Measurements from ENCODE around the gene SNX32.
A peak's percentile ranks its signal among the peaks of the same experiment; 100 is the strongest.

SNX32 gene

DNA sequence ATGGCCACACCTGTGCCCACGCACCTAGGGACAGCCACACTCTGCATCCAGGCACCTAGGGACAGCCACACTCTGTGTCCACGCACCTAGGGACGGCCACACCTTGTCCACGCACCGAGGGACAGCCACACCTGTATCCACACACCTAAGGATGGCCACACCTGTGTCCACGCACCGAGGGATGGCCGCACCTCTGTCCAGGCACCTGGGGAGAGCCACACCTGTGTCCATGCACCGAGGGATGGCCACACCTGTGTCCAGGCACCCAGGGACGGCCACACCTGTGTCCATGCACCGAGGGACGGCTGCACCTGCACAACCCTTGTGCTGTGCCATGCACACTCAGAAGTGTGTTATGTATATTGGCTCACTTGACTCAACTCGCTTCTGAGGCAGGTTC is 36.1 kb upstream of the SNX32 start:
- DNase-seq: no peak

- DNase-seq: no peak
Observed at GRCh38 chr11:65798882-65799281, 34.9 kb upstream of the SNX32 start.

GRCh38 chr11:65801153-65801987 is 32.4 kb upstream of the SNX32 start:
- no peak for DNase-seq

- DNase-seq: no peak
Observed at GRCh38 chr11:65802841-65803240, 30.9 kb upstream of the SNX32 start.

DNA sequence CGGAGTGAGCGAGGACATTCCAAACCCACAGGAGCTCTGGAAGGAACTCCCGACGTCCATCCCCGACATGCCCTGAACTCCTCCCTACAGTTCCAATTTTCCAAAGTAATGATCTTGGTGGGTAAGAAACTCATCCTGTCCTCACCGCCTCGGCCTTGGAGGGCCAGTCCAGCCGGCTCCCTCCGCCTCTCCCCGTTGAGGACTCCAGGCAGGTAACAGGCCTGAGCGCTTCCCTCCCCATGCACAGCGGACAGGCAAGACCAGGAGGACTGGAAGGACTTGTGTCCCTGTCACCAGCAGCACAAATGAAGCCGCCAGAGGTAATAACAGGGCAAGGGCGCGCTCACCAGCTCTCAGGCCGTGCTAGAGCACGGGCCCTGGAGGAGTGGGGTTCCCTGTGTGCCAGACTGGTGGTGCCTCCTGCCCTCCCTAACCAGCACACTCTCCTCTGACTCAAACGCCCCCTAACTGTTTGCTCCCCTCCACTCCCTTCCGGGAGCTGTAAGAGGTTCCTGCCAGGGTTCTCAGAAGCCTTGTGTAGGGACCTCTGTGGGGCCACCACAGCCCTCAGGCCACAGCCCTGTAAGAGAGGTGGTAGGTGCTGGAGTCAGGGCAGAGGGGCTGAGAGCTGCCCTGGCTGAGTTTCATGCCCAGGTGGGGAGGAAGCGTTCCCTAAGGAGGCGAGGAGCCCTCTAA is 29.8 kb upstream of the SNX32 start:
- no peak for DNase-seq

DNA sequence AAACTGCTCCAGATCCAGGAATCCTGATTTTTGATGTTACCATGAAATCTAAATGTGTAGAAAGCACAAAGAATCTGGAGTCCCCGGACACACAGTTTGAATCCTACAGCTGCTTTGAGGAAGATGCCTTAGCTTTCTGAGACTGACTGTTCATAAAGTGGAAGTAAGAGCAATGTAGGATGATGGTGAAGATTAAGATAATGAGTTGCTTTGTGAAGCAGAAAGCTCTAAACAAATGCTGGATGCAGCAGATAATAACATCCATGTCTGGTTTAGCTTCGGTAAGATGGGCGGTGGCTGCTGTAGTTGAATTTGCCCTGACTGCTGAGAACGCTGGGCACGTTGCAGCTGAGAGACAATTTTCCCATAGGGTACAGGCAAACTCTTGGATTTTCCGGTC is 26.8 kb upstream of the SNX32 start:
- peak; percentile 56 for DNase-seq

DNA sequence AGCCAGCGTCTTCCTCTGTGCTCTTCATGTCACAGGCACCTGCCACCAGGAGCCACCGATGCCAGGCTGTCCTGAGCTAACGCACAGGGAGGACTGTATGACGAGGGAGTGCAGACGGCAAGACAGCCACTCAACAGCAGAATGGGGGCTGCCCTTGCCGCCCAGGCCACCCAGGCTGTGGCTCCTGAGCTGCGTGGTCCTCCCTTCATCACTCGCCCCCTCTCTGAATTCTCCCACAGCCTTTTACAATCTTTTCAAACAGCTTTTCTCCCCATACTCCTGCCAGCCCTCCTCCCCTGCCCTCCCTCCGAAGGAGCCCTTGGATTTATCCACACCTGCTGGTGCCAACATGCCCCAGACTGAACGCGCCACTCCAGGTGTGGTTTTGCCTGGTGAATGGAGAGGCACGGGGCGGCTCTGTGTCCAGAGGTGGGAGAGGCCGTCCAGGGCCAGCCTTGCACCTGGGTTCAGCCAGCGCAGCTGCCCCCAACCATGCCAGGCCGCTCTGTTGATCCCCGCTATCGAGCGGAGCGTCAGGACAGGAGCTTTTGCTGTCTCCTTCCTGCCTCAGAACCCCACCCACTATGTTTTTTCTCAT is 24.9 kb upstream of the SNX32 start:
- no peak for DNase-seq

DNA sequence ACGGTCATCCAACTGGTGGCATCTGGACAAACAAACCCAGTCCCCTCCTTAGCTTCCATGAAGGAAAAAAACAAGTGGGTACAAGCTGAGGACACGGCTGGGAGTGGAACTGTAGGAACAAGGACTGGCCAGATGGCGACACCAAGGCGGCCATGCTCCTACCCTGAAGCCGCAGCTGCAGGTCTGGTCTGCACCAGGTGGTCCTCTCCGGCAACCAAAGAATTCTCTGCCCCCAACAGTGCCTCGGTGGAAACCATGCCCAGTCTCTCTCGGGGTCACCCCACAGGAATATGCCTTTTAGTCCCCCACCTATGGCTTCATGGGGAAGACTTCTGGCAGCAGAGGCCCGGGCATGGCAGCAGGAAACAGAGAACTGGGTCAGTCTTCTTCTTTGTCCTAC is 24.3 kb upstream of the SNX32 start:
- DNase-seq: no peak

DNA sequence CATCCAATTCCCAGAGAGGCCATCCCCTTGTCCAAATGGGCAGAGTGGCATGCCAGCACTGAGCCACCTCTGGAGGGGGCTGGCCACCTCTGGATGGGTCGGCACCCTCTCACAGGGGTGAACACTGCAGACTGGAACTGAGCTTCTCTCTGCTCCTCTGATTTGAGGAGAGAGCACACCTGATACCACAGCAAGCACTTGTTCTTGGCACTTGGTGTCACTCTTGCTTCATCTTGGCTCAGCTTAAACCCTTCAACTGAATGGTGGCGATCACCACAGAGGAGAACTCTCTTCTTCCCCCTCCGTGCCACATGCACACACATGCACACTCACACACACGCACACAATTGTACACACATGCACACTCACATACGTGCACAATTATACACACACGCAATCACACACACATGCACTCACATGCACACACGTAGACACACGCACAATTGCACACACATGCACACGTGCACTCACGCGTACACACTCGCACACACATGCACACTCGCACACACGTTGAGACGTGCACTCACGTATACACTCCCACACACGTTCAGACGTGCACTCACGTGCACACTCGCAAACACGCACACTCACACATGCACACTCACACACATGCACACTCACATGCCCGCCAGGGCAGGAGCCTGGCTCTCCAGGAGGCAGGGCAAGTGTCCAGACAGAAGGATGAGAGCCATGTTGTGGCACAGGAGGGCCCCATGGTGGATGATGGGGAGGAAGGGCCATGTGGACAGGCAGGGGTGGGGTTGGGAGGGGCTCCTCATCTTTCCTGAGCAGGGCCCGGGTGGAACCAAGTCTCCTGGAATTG is 23.5 kb upstream of the SNX32 start:
- peak; percentile 31 for DNase-seq

DNA sequence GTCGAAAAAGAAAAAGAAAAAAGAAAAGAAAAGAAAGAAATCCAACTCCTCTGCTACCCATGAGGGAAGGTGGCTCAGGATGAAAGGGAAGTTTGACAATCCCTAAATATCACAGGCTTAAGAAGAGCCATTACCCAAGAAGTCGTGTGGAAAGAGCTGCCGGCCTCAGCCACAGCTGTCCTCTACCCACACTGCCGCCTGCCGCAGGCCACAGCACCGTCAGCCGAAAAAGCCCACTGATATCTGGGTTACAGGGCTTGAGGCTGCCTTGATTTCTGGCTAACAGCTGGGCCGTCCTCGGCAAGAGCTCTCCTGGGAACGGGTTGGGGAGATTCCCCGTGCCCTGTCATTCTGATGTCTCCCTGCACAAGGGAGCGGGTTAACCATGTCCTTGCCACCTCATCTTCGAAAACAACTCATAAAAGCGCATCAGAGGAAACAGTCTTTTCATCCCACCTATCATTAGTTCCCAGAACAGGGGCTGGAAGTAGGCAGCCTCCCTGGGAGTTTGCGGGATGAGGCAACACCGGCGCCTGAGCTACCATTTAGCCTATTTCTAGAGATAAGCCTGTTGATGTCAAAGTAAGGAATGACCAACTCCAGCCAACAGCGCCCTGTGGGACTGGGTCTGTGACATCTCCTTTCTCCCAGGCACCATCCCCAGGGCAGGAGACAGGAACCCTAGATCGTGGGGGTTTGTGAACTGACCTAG is 21.8 kb upstream of the SNX32 start:
- DNase-seq: no peak

DNA sequence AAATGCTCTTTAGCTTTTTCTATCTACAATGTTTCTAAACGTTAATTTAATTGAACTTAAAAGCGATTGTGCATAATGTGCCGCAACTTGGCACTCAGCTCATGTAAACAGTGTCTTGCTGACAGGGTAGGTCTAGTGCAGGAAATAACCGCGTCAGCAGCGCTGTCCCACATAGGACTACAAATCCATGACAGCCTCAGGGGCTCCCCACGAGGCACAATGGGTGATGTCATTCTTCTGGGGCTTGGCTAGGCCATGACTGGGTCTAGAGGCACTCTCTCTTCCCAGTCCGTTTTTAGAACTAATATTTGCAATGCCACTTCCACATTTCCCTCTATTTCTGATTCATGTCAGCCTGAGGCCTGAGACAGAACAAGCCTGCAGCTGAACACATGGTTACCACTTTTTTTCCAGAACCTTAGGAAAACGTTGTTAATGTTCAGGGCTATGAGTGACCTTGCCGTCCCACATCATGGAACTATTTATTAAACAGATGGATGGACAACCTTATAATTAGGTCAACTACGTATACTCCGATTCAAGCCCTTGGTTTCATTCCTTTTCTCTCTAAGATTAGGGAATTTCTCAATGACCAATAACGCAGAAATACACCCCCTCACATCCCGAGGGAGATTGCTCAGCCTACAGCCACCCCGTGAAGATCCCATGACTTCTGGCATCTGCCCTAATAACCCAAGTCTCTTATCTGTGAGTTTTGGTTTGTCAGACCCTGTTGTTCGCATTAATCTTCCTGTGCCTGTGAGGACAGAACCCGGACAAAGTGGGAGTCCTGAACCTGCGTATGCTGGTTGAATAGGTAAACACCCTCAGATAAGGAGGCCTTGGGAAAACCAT is 19.4 kb upstream of the SNX32 start:
- DNase-seq: no peak

GRCh38 chr11:65814986-65815565 is 18.7 kb upstream of the SNX32 start:
- DNase-seq: no peak

DNA sequence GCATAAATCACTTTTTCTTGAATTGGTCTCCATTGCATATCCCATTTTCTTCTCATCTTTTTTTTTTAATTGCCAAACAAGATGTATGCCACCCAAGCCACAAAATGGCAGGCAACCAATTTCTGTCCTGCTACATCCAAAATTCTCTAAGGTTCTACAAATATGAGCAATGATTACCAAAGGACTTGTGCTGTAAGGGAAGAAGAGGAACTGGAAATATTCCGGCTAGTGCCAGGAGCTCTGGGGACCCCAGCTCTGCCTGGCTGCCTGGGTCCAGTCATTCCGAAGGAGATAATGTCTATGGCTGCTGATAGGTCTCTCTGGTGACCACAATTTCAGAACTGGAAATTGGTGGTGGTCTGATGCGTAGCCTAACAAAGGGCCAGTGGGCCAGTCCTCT is 17.1 kb upstream of the SNX32 start:
- DNase-seq: no peak

DNA sequence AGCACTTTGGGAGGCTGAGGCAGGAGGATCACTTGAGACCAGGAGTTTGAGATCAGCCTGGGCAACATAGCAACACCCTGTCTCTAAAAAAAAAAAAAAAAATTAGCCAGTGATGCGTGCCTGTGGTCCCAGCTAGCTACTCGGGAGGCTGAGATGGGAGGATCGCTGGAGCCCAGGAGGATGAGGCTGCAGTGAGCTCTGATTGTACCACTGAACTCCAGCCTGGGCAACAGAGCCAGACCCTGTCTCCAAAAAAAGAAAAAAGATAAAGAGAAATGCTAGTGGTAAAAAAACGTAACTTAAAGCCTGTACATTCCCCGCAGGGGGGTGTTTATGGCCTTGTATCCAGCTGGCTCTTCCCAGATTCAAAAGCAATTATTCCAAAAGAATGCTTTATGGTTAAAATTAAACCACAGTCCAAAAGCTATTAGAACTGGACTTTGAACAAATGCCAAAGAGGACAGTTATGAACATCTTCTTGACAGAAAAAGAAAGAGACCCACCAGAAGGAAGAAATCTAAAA is 16.4 kb upstream of the SNX32 start:
- DNase-seq: no peak

- peak; percentile 84 for DNase-seq
Observed at GRCh38 chr11:65817835-65818680, 15.7 kb upstream of the SNX32 start.

DNA sequence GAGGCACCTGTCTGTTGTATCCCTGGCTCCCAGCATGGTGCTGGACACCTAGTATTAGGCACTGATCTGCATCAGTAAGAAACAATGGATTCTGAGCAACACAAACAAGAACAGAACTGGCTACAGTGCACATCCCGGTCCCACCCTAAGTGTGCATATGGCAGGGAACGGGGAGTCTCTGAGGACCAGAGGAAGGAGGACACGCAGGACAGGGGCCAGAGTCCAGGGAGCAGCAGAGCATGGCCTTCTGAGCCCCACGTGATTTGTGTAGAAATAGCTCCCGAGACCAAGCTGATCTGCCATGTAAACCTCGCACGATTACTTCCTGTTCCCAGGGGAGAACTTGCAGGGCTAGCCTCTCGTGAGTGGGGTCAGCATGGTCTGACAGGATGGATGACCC is 12.7 kb upstream of the SNX32 start:
- DNase-seq: no peak

- no peak for DNase-seq
Observed at GRCh38 chr11:65822776-65823528, 10.8 kb upstream of the SNX32 start.

- no peak for DNase-seq
Observed at GRCh38 chr11:65826984-65827735, 6.6 kb upstream of the SNX32 start.
